ENCODE data around the gene PAK5. TPM values are rescaled to one million over a fixed set of nuclear protein-coding genes. Genes with fewer than 3 reads are reported as not detected.

PAK5 gene
- polyA plus RNA-seq, 1 donor (not counting 4 experiments of a cell fraction or from before 2014, with no cell fraction given), result not detected

- no peaks in the 10 kb centered on the region for H3K36me3 ChIP-seq (ENCODE audit: control insufficient read depth in 2 of 2, extremely low read depth in 1 of 2, insufficient read depth in 2 of 2, low read length in 2 of 2)
- no peaks in the 10 kb centered on the region for H3K9me1 ChIP-seq (ENCODE audit: control insufficient read depth, extremely low read depth, insufficient read depth, low read length)
- no peak overlapping the region for H2AFZ ChIP-seq (ENCODE audit: control insufficient read depth, low read length)
- dilution Hi-C loops (cut with MboI; ENCODE audit: extremely low pct_ligation_motif_present, low sequenced_read_pairs), result no loop called here
- H3K4me3 ChIP-seq (ENCODE audit: control insufficient read depth in 2 of 3, extremely low read depth in 1 of 3, insufficient read depth in 2 of 3, low read depth in 1 of 3, low read length in 3 of 3), result no peak overlapping the region
- H3K4me2 ChIP-seq (ENCODE audit: control insufficient read depth, extremely low read depth, insufficient read depth, low read depth, low read length), result no peak overlapping the region
- TF ChIP-seq CTCF (optimal IDR thresholded peaks at IDR 0.05 in 1 of 3, IDR thresholded peaks at IDR 0.05 in 1 of 3, conservative IDR thresholded peaks at IDR 0.05 in 1 of 3; ENCODE audit: extremely low read depth in 1 of 3, insufficient read depth in 2 of 3, low read length in 3 of 3) (no peak), EZH2 (IDR thresholded peaks at IDR 0.05; ENCODE audit: low read length) (no peak)
- no peaks in the 10 kb centered on the region for H3K27me3 ChIP-seq (ENCODE audit: control insufficient read depth, extremely low read depth, insufficient read depth, low read length)
- no peak overlapping the region for H3K9ac ChIP-seq (ENCODE audit: control insufficient read depth, extremely low read depth, insufficient read depth, low read length)
- DNase-seq (ENCODE audit: low read depth, low spot score) (no peak), FAIRE-seq (no peak)
- no peaks in the 10 kb centered on the region for H3K79me2 ChIP-seq (ENCODE audit: control insufficient read depth, insufficient read depth, low read length)
- H3K4me1 ChIP-seq (ENCODE audit: control insufficient read depth, extremely low read depth, insufficient read depth, low read length), result no peaks in the 10 kb centered on the region
- H4K20me1 ChIP-seq (ENCODE audit: control insufficient read depth, extremely low read depth, insufficient read depth, low read length), result no peaks in the 10 kb centered on the region
- H3K27ac ChIP-seq (ENCODE audit: control insufficient read depth, insufficient read depth, low read length), result no peak overlapping the region
- H3K9me3 ChIP-seq (ENCODE audit: control insufficient read depth, low read depth, low read length), result no peaks in the 10 kb centered on the region
Measured at GRCh38 chr20:9491324-9491723, 347.6 kb downstream of the PAK5 start.

- Histone ChIP-seq H3K27me3 (ENCODE audit: control insufficient read depth, extremely low read depth, insufficient read depth, low read length) (no peaks in the 10 kb centered on the region), H3K9ac (ENCODE audit: control insufficient read depth, extremely low read depth, insufficient read depth, low read length) (no peak overlapping the region), H3K36me3 (ENCODE audit: control insufficient read depth in 2 of 2, extremely low read depth in 1 of 2, insufficient read depth in 2 of 2, low read length in 2 of 2) (no peaks in the 10 kb centered on the region), H2AFZ (ENCODE audit: control insufficient read depth, low read length) (no peak overlapping the region), H3K4me3 (ENCODE audit: control insufficient read depth in 2 of 3, extremely low read depth in 1 of 3, insufficient read depth in 2 of 3, low read depth in 1 of 3, low read length in 3 of 3) (no peak overlapping the region), H3K9me1 (ENCODE audit: control insufficient read depth, extremely low read depth, insufficient read depth, low read length) (no peaks in the 10 kb centered on the region), H3K4me1 (ENCODE audit: control insufficient read depth, extremely low read depth, insufficient read depth, low read length) (no peaks in the 10 kb centered on the region), H4K20me1 (ENCODE audit: control insufficient read depth, extremely low read depth, insufficient read depth, low read length) (no peaks in the 10 kb centered on the region), H3K27ac (ENCODE audit: control insufficient read depth, insufficient read depth, low read length) (no peak overlapping the region), H3K9me3 (ENCODE audit: control insufficient read depth, low read depth, low read length) (no peaks in the 10 kb centered on the region), H3K79me2 (ENCODE audit: control insufficient read depth, insufficient read depth, low read length) (no peaks in the 10 kb centered on the region), H3K4me2 (ENCODE audit: control insufficient read depth, extremely low read depth, insufficient read depth, low read depth, low read length) (no peak overlapping the region)
- DNase-seq (ENCODE audit: low read depth, low spot score) (no peak), FAIRE-seq (no peak)
- TF ChIP-seq EZH2 (IDR thresholded peaks at IDR 0.05; ENCODE audit: low read length) (no peak), CTCF (optimal IDR thresholded peaks at IDR 0.05 in 1 of 3, IDR thresholded peaks at IDR 0.05 in 1 of 3, conservative IDR thresholded peaks at IDR 0.05 in 1 of 3; ENCODE audit: extremely low read depth in 1 of 3, insufficient read depth in 2 of 3, low read length in 3 of 3) (no peak)
- dilution Hi-C loops (cut with MboI; ENCODE audit: extremely low pct_ligation_motif_present, low sequenced_read_pairs), result no loop called here
Measured at GRCh38 chr20:9490631-9491030, 348.2 kb downstream of the PAK5 start.
